Aorta (tissue), 5 donors: ENCODE data around the gene CREB5. TPM values are rescaled to one million over a fixed set of nuclear protein-coding genes. Genes with fewer than 3 reads are reported as not detected.

Experiments
- ATAC-seq: fragments of 200-7000 bp; cut with Tn5 transposase; one replicate; pipeline ENCODE4 v1.9.1; 2022; ENCODE audit warnings: moderate library complexity; ENCODE audit not compliant: low FRiP score
- DNase-seq, 2 donors: peaks; one replicate each; pipeline ENCODE4 v3.0.0-alpha.2; 2020
- H3K27ac ChIP-seq, 2 donors: one replicate each; pipeline ENCODE4 v1.5.1; 2013; ENCODE audit warnings: low read length in 2 of 2, mild to moderate bottlenecking in 2 of 2, moderate library complexity in 2 of 2, control low read depth in 1 of 2, inconsistent platforms in 1 of 2, low read depth in 1 of 2
- H3K27me3 ChIP-seq, 2 donors: one replicate each; pipeline ENCODE4 v1.6.1; 2013; ENCODE audit warnings: control low read depth in 1 of 2, low read length in 1 of 2, mild to moderate bottlenecking in 1 of 2, moderate library complexity in 1 of 2; ENCODE audit not compliant: insufficient read depth in 2 of 2, control insufficient read depth in 1 of 2
- H3K36me3 ChIP-seq, 2 donors: one replicate each; pipeline ENCODE4 v1.6.1; 2013; ENCODE audit warnings: control low read depth in 1 of 2, low read length in 1 of 2, mild to moderate bottlenecking in 1 of 2; ENCODE audit not compliant: insufficient read depth in 2 of 2, control insufficient read depth in 1 of 2
- H3K4me1 ChIP-seq, 2 donors: one replicate each; pipeline ENCODE4 v1.6.1; 2013; ENCODE audit warnings: low read length in 2 of 2, control low read depth in 1 of 2, mild to moderate bottlenecking in 1 of 2, moderate library complexity in 1 of 2; ENCODE audit not compliant: insufficient read depth in 2 of 2, control insufficient read depth in 1 of 2
- H3K4me3 ChIP-seq, 2 donors: one replicate each; pipeline ENCODE4 v1.5.1; 2013; ENCODE audit warnings: low read length in 2 of 2, control low read depth in 1 of 2, mild to moderate bottlenecking in 1 of 2
- H3K9me3 ChIP-seq: one replicate; pipeline ENCODE4 v1.6.1; 2013; ENCODE audit warnings: mild to moderate bottlenecking, low read length; ENCODE audit not compliant: control insufficient read depth
- WGBS, 2 donors: extraction: QIAGEN DNeasy Blood & Tissue Kit; methylation state at CpG; one replicate each; pipeline ENCODE4 v1.1.7; 2013; 5-methylcytosine and 5-hydroxymethylcytosine counted together
- intact Hi-C, 2 donors: fragments of 100-400 bp; cut with DNase I; formaldehyde crosslinking; loops; one replicate each; pipeline versions ENCODE4 v1.14.2 to v1.15.0; 2022
- polyA plus RNA-seq, 2 donors: library from polyadenylated mRNA; stranded (reverse); fragments of 200-250 nt; gene quantifications; one replicate each; pipeline ENCODE4 v1.2.3, GENCODE V29; 2013
- total RNA-seq, 2 donors: library from RNA; stranded (reverse); fragmentation: NEBNext Ultra II Directional; extraction: Animal tissue kit (Norgen Biotek cat#: 25700); gene quantifications; one replicate each; pipeline ENCODE4 v1.2.1, GENCODE V29; 2021
- donor health status: healthy with polysubstance abuse.
- donor health status: Bipolar disorder and iron deficiency.
- donor health status: DM: no; HTN: no; CAD: no.
- donor health status: DM: no; HTN: no; CAD: no.
- donor health status: DM: yes; HTN: yes; CAD: no.

CREB5 gene
- total and polyA plus RNA-seq, 4 donors, result 2.6 to 57.1 (median 17.9) TPM

DNA sequence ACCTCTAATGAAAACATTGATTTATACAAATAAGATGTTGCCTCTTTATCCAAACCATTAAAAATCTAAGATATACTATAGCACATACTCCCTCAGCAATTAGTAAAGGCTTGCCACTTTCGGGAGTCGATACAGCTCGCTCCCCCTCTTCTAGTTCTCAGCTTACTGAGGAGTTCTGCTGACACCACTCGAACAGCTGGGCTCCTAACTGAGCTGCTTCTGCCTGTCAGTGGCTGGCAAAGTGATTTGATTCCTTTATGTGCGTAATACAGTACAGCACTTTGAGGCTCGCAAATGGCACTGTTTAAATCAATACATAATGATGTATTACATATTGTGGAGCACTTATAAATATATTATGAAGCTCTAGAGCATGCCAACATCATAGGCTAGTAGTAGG, 241.8 kb downstream of the CREB5 start:
- DNase-seq (no peak), ATAC-seq (no peak)
- Histone ChIP-seq H3K27ac (no peak overlapping the region), H3K4me1 (no peaks in the 10 kb centered on the region), H3K36me3 (no peaks in the 10 kb centered on the region), H3K9me3 (no peaks in the 10 kb centered on the region), H3K4me3 (no peak overlapping the region), H3K27me3 (no peaks in the 10 kb centered on the region)
- intact Hi-C loops, result no loop called here
- 93 to 95% methylated on average over 6 of the region's 6 CpGs for WGBS, 2 donors

GRCh38 chr7:28656529-28656928, 244.2 kb downstream of the CREB5 start:
- H3K27ac ChIP-seq, result no peak overlapping the region
- H3K27me3 ChIP-seq, result no peaks in the 10 kb centered on the region
- 95 to 100% methylated on average over 1 of the region's 1 CpG for WGBS, 2 donors
- no peak for ATAC-seq
- H3K9me3 ChIP-seq, result no peaks in the 10 kb centered on the region
- no peaks in the 10 kb centered on the region for H3K36me3 ChIP-seq
- no peak overlapping the region for H3K4me3 ChIP-seq
- H3K4me1 ChIP-seq, result no peaks in the 10 kb centered on the region
- intact Hi-C loops, result no loop called here
- no peak for DNase-seq

- no peaks in the 10 kb centered on the region for H3K9me3 ChIP-seq
- no peak for DNase-seq
- no peaks in the 10 kb centered on the region for H3K36me3 ChIP-seq
- H3K4me1 ChIP-seq, result no peaks in the 10 kb centered on the region
- H3K4me3 ChIP-seq, result no peak overlapping the region
- intact Hi-C loops, result no loop called here
- no peaks in the 10 kb centered on the region for H3K27me3 ChIP-seq
- no peak overlapping the region for H3K27ac ChIP-seq
- 85 to 87% methylated on average over 5 of the region's 5 CpGs for WGBS, 2 donors
- ATAC-seq, result no peak
These were observed 246.1 kb downstream of the CREB5 start for GRCh38 chr7:28658381-28658780.

DNA sequence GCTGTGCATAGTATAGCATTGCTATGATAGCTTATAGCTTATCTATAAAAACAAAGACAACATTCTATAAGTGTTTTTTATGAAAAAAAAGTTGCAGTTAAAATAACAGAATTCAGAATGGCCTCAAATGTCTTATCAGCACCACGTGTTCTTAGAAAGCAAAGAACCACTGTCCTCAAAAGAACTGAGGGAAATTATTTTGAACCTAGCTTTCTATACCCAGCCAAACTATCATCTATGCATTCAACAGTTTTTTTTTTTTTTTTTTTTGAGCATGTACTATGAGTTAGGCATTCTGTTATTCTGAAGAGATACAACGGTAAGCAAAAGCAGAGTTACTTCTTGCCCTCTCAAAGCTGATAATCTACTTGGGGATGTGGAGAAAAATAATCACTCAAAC, 247.8 kb downstream of the CREB5 start:
- 80 to 85% methylated on average over 2 of the region's 2 CpGs for WGBS, 2 donors
- Histone ChIP-seq H3K4me1 (no peaks in the 10 kb centered on the region), H3K36me3 (no peaks in the 10 kb centered on the region), H3K27me3 (no peaks in the 10 kb centered on the region), H3K27ac (no peak overlapping the region), H3K9me3 (no peaks in the 10 kb centered on the region), H3K4me3 (no peak overlapping the region)
- DNase-seq, result no peak
- intact Hi-C loops, result no loop called here
- ATAC-seq, result no peak

DNA sequence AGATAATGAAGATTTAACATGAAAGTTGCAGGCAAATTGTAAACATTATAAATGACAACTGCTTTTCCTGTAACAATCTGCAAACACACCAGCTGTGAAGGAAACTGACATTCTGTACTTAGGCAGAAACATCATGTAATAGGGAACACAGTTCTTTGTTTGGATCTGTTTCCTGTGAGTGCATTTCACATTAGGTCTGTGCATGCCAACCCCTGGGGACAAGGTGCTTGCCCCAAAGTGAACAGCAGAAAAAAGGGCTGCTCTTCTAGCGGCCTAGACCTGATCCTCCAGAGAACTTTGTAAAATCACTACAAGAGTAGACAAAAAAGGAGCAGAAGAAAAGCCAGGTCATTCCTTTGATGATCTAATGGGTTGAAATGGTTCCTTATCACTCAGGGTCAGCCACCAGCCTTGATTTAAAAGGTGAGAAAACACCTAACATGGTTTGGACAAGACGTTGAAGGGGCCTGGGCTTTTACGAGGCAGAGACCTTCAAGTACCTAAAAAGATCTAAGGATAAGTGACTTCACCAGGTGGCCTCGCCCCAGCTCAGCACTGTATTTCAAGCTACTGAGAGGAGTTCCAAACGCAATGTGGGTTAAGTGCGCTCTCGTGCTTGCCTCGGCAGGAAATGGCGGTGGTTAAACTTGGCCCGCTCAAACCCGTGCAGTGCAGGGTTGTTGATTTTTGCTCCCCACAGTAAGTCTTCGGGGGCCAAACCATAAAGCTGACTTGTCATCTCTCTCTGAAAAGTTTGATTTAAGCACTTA, 249.7 kb downstream of the CREB5 start:
- intact Hi-C loops, result no loop called here
- DNase-seq (no peak), ATAC-seq (no peak)

GRCh38 chr7:28666154-28666553, 253.8 kb downstream of the CREB5 start:
- Histone ChIP-seq H3K36me3 (no peaks in the 10 kb centered on the region), H3K27ac (no peak overlapping the region), H3K27me3 (no peaks in the 10 kb centered on the region), H3K4me1 (no peaks in the 10 kb centered on the region), H3K4me3 (no peak overlapping the region), H3K9me3 (no peaks in the 10 kb centered on the region)
- intact Hi-C loops, result no loop called here
- WGBS, 2 donors, result 91 to 97% methylated on average over 2 of the region's 2 CpGs
- no peak for DNase-seq
- ATAC-seq, result no peak

More for the DNA sequence above, 249.7 kb downstream of the CREB5 start:
- Histone ChIP-seq H3K36me3 (no peaks in the 10 kb centered on the region), H3K27ac (no peak overlapping the region), H3K4me1 (no peaks in the 10 kb centered on the region), H3K27me3 (no peaks in the 10 kb centered on the region), H3K9me3 (no peaks in the 10 kb centered on the region), H3K4me3 (no peak overlapping the region)
- 89 to 92% methylated on average over 12 of the region's 12 CpGs for WGBS, 2 donors

GRCh38 chr7:28668085-28668484, 255.8 kb downstream of the CREB5 start:
- Histone ChIP-seq H3K4me1 (no peaks in the 10 kb centered on the region), H3K36me3 (no peaks in the 10 kb centered on the region), H3K9me3 (no peaks in the 10 kb centered on the region), H3K27ac (no peak overlapping the region), H3K27me3 (no peaks in the 10 kb centered on the region), H3K4me3 (no peak overlapping the region)
- ATAC-seq, result no peak
- DNase-seq, result no peak
- intact Hi-C loops, result no loop called here
- 76 to 89% methylated on average over 2 of the region's 2 CpGs for WGBS, 2 donors

GRCh38 chr7:28669330-28669729, 257.0 kb downstream of the CREB5 start:
- WGBS, 2 donors, result 57 to 64% methylated on average over 4 of the region's 4 CpGs
- Histone ChIP-seq H3K4me3 (no peak overlapping the region), H3K4me1 (no peaks in the 10 kb centered on the region), H3K9me3 (no peaks in the 10 kb centered on the region), H3K27me3 (no peaks in the 10 kb centered on the region), H3K27ac (no peak overlapping the region), H3K36me3 (no peaks in the 10 kb centered on the region)
- intact Hi-C loops, result no loop called here
- no peak for DNase-seq
- peak; percentile 56 for ATAC-seq

DNA sequence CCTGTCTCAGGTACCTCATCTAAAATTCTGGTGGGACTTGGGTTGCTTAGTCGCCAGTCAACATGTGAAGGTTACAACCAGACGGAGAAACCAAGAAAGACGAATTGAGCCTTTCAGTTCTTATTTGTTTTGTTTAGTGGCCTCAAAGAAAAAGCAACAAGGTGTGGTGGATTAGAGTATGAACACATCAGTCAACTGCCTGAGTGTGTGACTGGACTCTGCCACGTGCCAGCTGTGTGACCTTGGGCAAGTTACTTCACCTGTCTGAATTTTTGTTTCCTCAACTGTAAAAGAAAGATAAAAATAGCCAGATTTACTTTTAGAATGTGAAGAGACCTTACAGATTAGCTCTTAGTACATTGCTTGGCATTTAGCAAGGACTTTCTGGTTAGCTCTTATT, 259.2 kb downstream of the CREB5 start:
- WGBS, 2 donors, result 81 to 85% methylated on average over 4 of the region's 4 CpGs
- no peak for DNase-seq
- H3K36me3 ChIP-seq, result no peaks in the 10 kb centered on the region
- no peak for ATAC-seq
- H3K4me1 ChIP-seq, result no peaks in the 10 kb centered on the region
- H3K27ac ChIP-seq, result no peak overlapping the region
- intact Hi-C loops, result no loop called here
- H3K9me3 ChIP-seq, result no peaks in the 10 kb centered on the region
- H3K4me3 ChIP-seq, result no peak overlapping the region
- H3K27me3 ChIP-seq, result no peaks in the 10 kb centered on the region
